Neuronal stem cell (in vitro differentiated cells): ENCODE measurements around the gene SIN3A.

ENCODE experiments used
- DNase-seq: peaks from one replicate; pipeline ENCODE4 v3.0.0-alpha.2; 2013; ENCODE audit warnings: low spot score
- H2AFZ ChIP-seq: one replicate; pipeline ENCODE4 v1.6.1; 2013; ENCODE audit warnings: mild to moderate bottlenecking, low read length, inconsistent platforms
- H2AK5ac ChIP-seq: 2 replicates; pipeline ENCODE4 v1.6.1; 2013; ENCODE audit warnings: low read depth, mild to moderate bottlenecking, inconsistent platforms, low read length, moderate library complexity, mixed read lengths
- H2BK120ac ChIP-seq: 2 replicates; pipeline ENCODE4 v1.6.1; 2013; ENCODE audit warnings: low read depth, mild to moderate bottlenecking, inconsistent platforms, low read length, moderate library complexity, mixed read lengths
- H2BK12ac ChIP-seq: one replicate; pipeline ENCODE4 v1.6.1; 2013; ENCODE audit warnings: low read length, inconsistent platforms
- H2BK15ac ChIP-seq: 2 replicates; pipeline ENCODE4 v1.6.1; 2013; ENCODE audit warnings: mild to moderate bottlenecking, low read length, inconsistent platforms, mixed read lengths
- H2BK5ac ChIP-seq: one replicate; pipeline ENCODE4 v1.6.1; 2013; ENCODE audit warnings: inconsistent platforms, mild to moderate bottlenecking, low read length, moderate library complexity
- H3K14ac ChIP-seq: one replicate; pipeline ENCODE4 v1.6.1; 2013; ENCODE audit warnings: low read length, inconsistent platforms
- H3K18ac ChIP-seq: 2 replicates; pipeline ENCODE4 v1.6.1; 2013; ENCODE audit warnings: low read length, inconsistent platforms
- H3K23ac ChIP-seq: 2 replicates; pipeline ENCODE4 v1.6.1; 2013; ENCODE audit warnings: low read depth, mild to moderate bottlenecking, mixed read lengths, low read length, inconsistent platforms; ENCODE audit not compliant: poor library complexity
- H3K27ac ChIP-seq: replicated peaks from 3 replicates; pipeline ENCODE4 v1.5.1; 2013; ENCODE audit warnings: low read length, inconsistent platforms
- H3K27me3 ChIP-seq, 3 experiments: 2 replicates each; pipeline ENCODE4 v1.6.1; 2013; ENCODE audit warnings: low read length in 3 of 3, mild to moderate bottlenecking in 2 of 3, inconsistent platforms in 1 of 3, low read depth in 1 of 3, mixed read lengths in 1 of 3, moderate library complexity in 1 of 3; ENCODE audit not compliant: control insufficient read depth in 3 of 3, insufficient read depth in 3 of 3
- H3K36me3 ChIP-seq, 2 donors: replicated peaks in 1 of 2; 2 replicates each; pipeline ENCODE4 v1.6.1; 2013; ENCODE audit warnings: low read length in 2 of 2; ENCODE audit not compliant: control insufficient read depth in 2 of 2, insufficient read depth in 2 of 2
- H3K4ac ChIP-seq: 2 replicates; pipeline ENCODE4 v1.6.1; 2013; ENCODE audit warnings: inconsistent platforms, mild to moderate bottlenecking, low read length, moderate library complexity
- H3K4me1 ChIP-seq, 2 donors: 1 replicate in 1 of 2; 2 replicates in 1 of 2; pipeline ENCODE4 v1.6.1; 2013; ENCODE audit warnings: low read length in 2 of 2, low read depth in 1 of 2; ENCODE audit not compliant: control insufficient read depth in 2 of 2, insufficient read depth in 1 of 2
- H3K4me2 ChIP-seq: one replicate; pipeline ENCODE4 v1.6.1; 2013; ENCODE audit warnings: mild to moderate bottlenecking, low read length, inconsistent platforms; ENCODE audit not compliant: insufficient read depth, poor library complexity, severe bottlenecking
- H3K4me3 ChIP-seq, 2 donors: 2 replicates each; pipeline ENCODE4 v1.5.1; 2013; ENCODE audit warnings: low read length in 2 of 2, mild to moderate bottlenecking in 2 of 2, inconsistent platforms in 1 of 2, moderate library complexity in 1 of 2
- H3K79me1 ChIP-seq: one replicate; pipeline ENCODE4 v1.6.1; 2013; ENCODE audit warnings: low read depth, mild to moderate bottlenecking, inconsistent platforms, low read length, moderate library complexity
- H3K9ac ChIP-seq: one replicate; pipeline ENCODE4 v1.6.1; 2013; ENCODE audit warnings: mild to moderate bottlenecking, low read depth, low read length, inconsistent platforms; ENCODE audit not compliant: poor library complexity
- H3K9me3 ChIP-seq, 2 donors: replicated peaks in 1 of 2; 2 replicates each; pipeline versions ENCODE3 to v1.6.1; 2013; ENCODE audit warnings: low read length in 2 of 2, mild to moderate bottlenecking in 2 of 2, inconsistent platforms in 1 of 2, low read depth in 1 of 2, mixed read lengths in 1 of 2, moderate library complexity in 1 of 2; ENCODE audit not compliant: control insufficient read depth in 2 of 2, insufficient read depth in 1 of 2
- H4K8ac ChIP-seq: one replicate; pipeline ENCODE4 v1.6.1; 2013; ENCODE audit warnings: low read depth, mild to moderate bottlenecking, inconsistent platforms, low read length, moderate library complexity
- H4K91ac ChIP-seq: one replicate; pipeline ENCODE4 v1.6.1; 2013; ENCODE audit warnings: low read length, low read depth, mild to moderate bottlenecking, inconsistent platforms; ENCODE audit not compliant: poor library complexity
- WGBS, 2 donors: extraction: QIAGEN DNeasy Blood & Tissue Kit; methylation state at CpG; one replicate each; pipeline ENCODE4 v1.1.7; 2013; ENCODE audit warnings: missing lambda C conversion rate in 2 of 2, mixed read lengths in 1 of 2; ENCODE audit not compliant: insufficient read length in 2 of 2, insufficient replicate concordance in 1 of 2; ENCODE audit errors: extremely low coverage in 2 of 2; 5-methylcytosine and 5-hydroxymethylcytosine counted together

Gene SIN3A

DNA sequence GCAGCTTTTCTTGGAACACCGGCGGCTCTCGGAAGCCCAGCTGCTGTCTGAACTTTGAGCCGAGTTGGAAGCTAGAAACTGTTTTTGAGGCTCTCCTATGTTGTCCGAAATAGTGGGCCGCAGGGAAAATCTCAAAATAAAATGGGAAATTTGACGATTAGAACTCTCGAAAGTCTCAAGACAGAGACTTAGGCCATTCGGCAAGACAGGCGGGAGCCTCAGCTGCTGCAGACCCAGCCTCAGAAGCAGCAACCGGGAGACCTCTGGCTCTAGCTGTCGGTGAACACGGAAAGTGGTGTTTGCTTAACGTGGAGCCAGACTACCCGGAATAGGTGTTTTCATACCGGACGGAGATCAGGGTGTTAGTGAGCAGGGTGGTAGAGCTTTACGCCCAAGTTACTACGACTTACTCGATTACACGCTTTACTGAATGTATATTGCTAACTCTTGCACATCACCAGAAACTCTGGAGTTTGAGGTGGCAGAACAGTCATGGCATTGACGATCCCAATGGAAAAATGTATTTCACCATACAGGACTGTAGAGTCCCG is 82.7 kb downstream of the SIN3A start:
- Histone ChIP-seq H2BK5ac (no peak overlapping the region), H3K4me1 (peaks cover 7 to 8% of the 10 kb centered on the region in 2 donors), H3K18ac (no peak overlapping the region), H2BK120ac (no peak overlapping the region), H3K9me3 (no peaks in the 10 kb centered on the region), H3K27me3 (no peaks in the 10 kb centered on the region), H2AFZ (peak overlapping the region; percentile 92), H3K36me3 (peaks cover 22 to 86% of the 10 kb centered on the region in 2 donors), H3K9ac (peak overlapping the region; percentile 79), H3K27ac (peak overlapping the region; percentile 82), H2BK15ac (no peak overlapping the region), H4K8ac (no peak overlapping the region), H3K4me3 (peak overlapping the region; percentile 71 to 91), H3K79me1 (no peaks in the 10 kb centered on the region), H3K23ac (peak overlapping the region; percentile 92), H3K4me2 (peak overlapping the region; percentile 50), H3K4ac (no peak overlapping the region), H4K91ac (no peak overlapping the region), H3K14ac (no peak overlapping the region), H2BK12ac (no peak overlapping the region), H2AK5ac (no peak overlapping the region)
- DNase-seq = no peak
- no CpG with 5 or more reads among the region's 23 CpGs for WGBS, 2 donors

GRCh38 chr15:75367913-75368688 is 83.4 kb downstream of the SIN3A start, which contains the start of gene MAN2C1:
Gene MAN2C1, minus strand, starts transcription at chr15:75368607. Its CDS starts 24 bp downstream, at chr15:75368583.
- H4K91ac ChIP-seq = no peak within 1 kb of the TSS
- H2BK120ac ChIP-seq = peak within 1 kb of the TSS; percentile 43
- H3K4me1 ChIP-seq = peaks cover 7 to 8% of the 10 kb centered on the region in 2 donors
- H3K4ac ChIP-seq = no peak within 1 kb of the TSS
- WGBS, 2 donors = no CpG with 5 or more reads among the region's 67 CpGs
- peak within 1 kb of the TSS; percentile 71 to 91 for H3K4me3 ChIP-seq
- H2AFZ ChIP-seq = peak within 1 kb of the TSS; percentile 92
- peak within 1 kb of the TSS; percentile 95 for H3K18ac ChIP-seq
- H3K4me2 ChIP-seq = peak within 1 kb of the TSS; percentile 66
- no peak within 1 kb of the TSS for H3K14ac ChIP-seq
- no peaks in the 10 kb centered on the region for H3K27me3 ChIP-seq
- H2AK5ac ChIP-seq = peak within 1 kb of the TSS; percentile 24
- peaks cover 20 to 82% of the 10 kb centered on the region in 2 donors for H3K36me3 ChIP-seq
- no peak within 1 kb of the TSS for H2BK5ac ChIP-seq
- H3K79me1 ChIP-seq = no peaks in the 10 kb centered on the region
- no peak within 1 kb of the TSS for H2BK15ac ChIP-seq
- H3K9ac ChIP-seq = peak within 1 kb of the TSS; percentile 94
- no peaks in the 10 kb centered on the region for H3K9me3 ChIP-seq
- DNase-seq = peak; percentile 88
- peak within 1 kb of the TSS; percentile 82 for H3K27ac ChIP-seq
- H3K23ac ChIP-seq = peak within 1 kb of the TSS; percentile 92
- H2BK12ac ChIP-seq = no peak within 1 kb of the TSS
- no peak within 1 kb of the TSS for H4K8ac ChIP-seq

DNA sequence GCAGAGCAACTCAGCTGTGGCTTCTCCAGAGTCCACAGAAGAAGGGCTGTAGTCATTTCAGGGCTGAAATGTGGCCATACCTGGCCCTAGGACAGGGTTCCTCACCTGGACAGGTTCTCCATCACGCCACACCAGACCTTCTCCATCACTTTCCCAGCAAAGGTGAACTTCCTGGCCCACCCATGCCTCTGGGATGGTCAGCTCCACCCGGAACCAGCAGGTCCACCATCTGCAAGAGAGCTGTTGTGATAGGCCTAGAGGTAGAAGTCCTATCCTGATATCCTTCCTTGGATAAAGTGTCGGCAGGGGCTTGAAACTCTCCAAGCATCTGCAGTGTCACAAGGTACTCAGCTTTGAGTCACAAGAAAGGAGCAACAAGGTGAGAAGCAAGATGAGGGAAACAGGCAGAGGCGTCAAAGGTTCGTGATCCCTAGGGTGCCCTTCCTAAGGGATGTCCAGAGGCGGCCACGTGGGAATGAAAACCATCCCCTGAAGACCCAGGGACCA is 84.0 kb downstream of the SIN3A start:
- H4K91ac ChIP-seq = no peak overlapping the region
- H3K9ac ChIP-seq = peak overlapping the region; percentile 17
- no peaks in the 10 kb centered on the region for H3K79me1 ChIP-seq
- H2BK120ac ChIP-seq = no peak overlapping the region
- H3K9me3 ChIP-seq = no peaks in the 10 kb centered on the region
- H3K36me3 ChIP-seq = peaks cover 18 to 82% of the 10 kb centered on the region in 2 donors
- peaks cover 7 to 8% of the 10 kb centered on the region in 2 donors for H3K4me1 ChIP-seq
- peak overlapping the region; percentile 92 for H3K23ac ChIP-seq
- H3K14ac ChIP-seq = no peak overlapping the region
- H3K4me2 ChIP-seq = peak overlapping the region; percentile 43
- no peak overlapping the region for H2BK12ac ChIP-seq
- H2BK15ac ChIP-seq = no peak overlapping the region
- no peak for DNase-seq
- H3K27me3 ChIP-seq = no peaks in the 10 kb centered on the region
- no CpG with 5 or more reads among the region's 7 CpGs for WGBS, 2 donors
- no peak overlapping the region for H3K18ac ChIP-seq
- no peak overlapping the region for H2BK5ac ChIP-seq
- no peak overlapping the region for H3K27ac ChIP-seq
- no peak overlapping the region for H3K4ac ChIP-seq
- no peak overlapping the region for H2AFZ ChIP-seq
- H2AK5ac ChIP-seq = peak overlapping the region; percentile 24
- no peak overlapping the region for H4K8ac ChIP-seq
- peak overlapping the region; percentile 14 to 71 for H3K4me3 ChIP-seq

DNA sequence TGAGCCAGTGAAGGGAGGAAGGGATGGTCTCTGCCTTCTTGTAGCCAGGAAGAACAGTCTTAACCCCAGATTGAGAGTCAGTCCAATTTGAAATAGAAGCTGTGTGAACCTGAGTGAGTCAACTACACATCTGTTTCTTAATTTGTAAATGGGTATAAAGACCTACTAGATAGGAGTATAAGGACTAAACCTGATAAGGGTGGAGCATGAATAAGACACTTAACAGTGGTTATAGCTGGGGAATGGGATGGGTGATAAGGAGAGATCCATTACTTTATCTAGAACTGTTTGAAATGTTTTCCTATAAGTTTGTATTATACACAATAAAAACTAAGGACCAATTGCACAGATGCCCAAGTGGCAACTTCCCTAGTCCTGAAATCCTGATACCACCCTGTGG is 84.5 kb downstream of the SIN3A start:
- H3K27me3 ChIP-seq = no peaks in the 10 kb centered on the region
- no peak overlapping the region for H3K4ac ChIP-seq
- H2BK120ac ChIP-seq = no peak overlapping the region
- H3K9me3 ChIP-seq = no peaks in the 10 kb centered on the region
- H2AK5ac ChIP-seq = no peak overlapping the region
- no peak overlapping the region for H2BK5ac ChIP-seq
- H2AFZ ChIP-seq = no peak overlapping the region
- H3K4me2 ChIP-seq = no peak overlapping the region
- H2BK12ac ChIP-seq = no peak overlapping the region
- no peak overlapping the region for H4K91ac ChIP-seq
- peaks cover 21 to 82% of the 10 kb centered on the region in 2 donors for H3K36me3 ChIP-seq
- H2BK15ac ChIP-seq = no peak overlapping the region
- H3K4me3 ChIP-seq = no peak overlapping the region
- peaks cover 7 to 8% of the 10 kb centered on the region in 2 donors for H3K4me1 ChIP-seq
- no peak overlapping the region for H3K14ac ChIP-seq
- no peak overlapping the region for H3K9ac ChIP-seq
- H3K23ac ChIP-seq = no peak overlapping the region
- no peak overlapping the region for H3K27ac ChIP-seq
- no peak for DNase-seq
- no peak overlapping the region for H4K8ac ChIP-seq
- no peaks in the 10 kb centered on the region for H3K79me1 ChIP-seq
- no peak overlapping the region for H3K18ac ChIP-seq
